HG03354 (cell line): Measurements from ENCODE around the gene ACSBG1.

Experiments used
- ATAC-seq: cut with Tn5 transposase; IDR thresholded peaks from one replicate; pipeline ENCODE4 v1.9.1; 2021; ENCODE audit warnings: mild to moderate bottlenecking; ENCODE audit not compliant: unreplicated experiment, poor library complexity, severe bottlenecking

ACSBG1 gene

DNA sequence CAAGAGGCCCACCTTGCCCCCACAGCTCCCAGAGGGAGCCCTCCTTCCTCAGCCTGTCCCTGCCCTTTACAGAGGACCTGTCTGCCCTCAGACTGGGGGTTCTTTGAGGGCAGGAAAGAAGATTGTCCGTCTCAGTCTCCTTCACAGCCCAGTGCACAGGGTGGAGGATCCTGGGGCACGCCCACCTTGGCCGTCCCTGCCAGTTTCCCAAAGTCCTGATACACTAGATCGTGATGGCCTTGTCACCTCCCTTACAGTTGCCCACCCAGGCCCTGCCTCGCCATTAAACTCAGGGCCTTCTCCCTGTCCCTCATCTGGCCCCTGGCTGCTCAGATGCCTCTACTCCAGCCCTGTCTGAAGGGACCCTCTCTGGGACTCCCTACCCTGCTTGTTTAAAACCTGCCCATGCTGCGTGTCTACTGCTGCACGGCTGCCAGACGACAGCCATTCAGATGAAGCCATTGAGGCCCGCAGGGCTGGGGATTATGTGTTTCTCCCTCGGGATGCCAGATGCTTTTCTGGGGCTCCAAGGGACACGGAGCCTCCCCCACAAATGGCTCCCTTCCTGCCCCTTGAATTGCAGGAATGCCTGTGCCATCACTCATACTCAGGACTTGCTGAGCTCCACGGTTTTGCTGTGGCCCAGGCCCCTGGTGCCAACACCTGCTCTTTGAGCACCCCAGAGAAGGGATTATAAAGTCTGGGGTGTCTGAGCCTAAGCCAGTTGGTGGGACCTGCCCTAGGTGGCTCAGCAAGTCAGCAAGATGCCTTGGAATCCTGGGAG lies 27.8 kb downstream of the ACSBG1 start:
- no peak for ATAC-seq

DNA sequence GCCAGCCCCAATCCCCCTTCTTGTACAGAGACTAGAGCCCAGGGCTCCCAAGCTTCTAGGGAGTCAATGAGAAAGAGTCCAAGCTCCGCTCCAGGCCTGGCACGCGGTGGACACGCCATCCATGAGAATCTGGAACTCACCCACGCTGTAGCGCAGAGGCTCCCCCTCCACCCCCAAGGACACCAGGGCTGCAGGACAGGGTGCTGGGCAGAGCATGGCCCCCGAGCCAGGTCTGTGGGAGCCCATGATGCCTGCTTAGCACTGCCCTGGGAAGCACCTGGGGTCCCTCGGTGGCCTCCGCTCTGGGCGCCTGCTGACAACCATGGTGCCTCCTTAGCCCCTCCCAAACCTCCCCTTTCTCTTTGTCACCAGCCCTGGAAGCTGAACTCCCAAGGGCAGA lies 28.5 kb downstream of the ACSBG1 start:
- no peak for ATAC-seq

DNA sequence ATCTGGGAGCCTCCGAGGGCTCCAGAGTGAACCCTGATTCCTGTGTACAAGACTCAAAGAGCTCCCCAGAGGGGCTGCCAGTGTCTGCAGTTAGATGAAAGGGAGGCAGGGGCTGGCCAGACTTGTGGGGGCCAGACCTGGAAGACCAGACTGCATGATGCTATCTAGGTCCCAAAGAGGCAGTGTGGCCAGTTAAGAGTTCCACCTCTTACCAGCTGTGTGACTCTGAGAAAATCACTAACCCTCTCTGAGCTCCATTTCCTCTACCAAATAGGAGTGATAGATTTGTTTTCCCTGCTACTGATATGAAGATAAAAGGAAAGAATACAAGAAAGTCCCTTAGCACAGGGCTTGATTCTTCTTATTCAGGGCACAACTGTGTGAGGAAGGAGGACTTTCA lies 29.0 kb downstream of the ACSBG1 start:
- no peak for ATAC-seq

DNA sequence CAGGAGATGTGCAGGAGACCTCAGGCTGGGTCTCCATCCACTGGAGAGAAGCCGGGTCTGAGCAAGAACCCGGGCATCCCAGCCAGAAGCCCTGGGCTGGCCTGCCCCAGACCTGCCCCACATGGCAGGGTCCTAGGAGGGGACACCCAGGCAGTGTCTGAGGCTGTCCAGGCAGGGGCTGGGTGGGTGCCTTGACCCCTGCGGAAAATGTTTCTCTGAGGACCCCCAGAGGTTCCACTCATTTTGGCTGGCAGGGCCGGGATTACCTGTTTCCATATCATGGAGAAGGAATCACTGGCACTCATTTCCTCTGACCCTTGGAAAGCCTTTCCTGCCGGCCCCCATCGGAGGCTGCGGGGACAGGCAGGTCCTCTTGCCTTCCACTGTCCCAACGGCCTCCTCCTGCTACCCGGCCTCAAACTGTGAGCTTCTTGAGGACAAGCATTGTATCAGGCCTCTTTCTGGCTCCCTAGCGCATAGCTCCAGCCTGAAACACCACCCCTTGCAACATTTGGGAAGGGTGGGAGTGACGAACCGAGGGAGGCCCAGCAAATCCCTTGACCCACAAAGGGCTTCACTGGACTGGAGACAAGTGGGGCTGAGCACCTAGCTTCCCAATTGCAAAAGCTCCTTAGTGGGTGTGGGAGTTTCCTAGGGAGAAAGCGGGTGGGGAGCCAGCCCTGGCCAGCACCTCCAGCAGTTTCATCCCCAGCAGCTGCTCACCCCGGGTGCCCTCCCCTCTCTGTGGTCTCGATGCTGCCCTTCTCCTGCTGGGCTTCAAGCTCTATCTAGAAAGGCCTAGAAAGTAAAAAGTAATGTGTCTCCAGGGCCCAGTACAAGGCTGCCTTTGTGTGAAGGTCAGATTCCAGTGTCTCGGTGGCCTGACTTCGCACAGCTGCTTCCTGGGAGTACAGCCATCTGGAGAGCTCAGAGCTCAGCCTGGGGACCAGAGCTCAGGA lies 29.7 kb downstream of the ACSBG1 start:
- no peak for ATAC-seq

DNA sequence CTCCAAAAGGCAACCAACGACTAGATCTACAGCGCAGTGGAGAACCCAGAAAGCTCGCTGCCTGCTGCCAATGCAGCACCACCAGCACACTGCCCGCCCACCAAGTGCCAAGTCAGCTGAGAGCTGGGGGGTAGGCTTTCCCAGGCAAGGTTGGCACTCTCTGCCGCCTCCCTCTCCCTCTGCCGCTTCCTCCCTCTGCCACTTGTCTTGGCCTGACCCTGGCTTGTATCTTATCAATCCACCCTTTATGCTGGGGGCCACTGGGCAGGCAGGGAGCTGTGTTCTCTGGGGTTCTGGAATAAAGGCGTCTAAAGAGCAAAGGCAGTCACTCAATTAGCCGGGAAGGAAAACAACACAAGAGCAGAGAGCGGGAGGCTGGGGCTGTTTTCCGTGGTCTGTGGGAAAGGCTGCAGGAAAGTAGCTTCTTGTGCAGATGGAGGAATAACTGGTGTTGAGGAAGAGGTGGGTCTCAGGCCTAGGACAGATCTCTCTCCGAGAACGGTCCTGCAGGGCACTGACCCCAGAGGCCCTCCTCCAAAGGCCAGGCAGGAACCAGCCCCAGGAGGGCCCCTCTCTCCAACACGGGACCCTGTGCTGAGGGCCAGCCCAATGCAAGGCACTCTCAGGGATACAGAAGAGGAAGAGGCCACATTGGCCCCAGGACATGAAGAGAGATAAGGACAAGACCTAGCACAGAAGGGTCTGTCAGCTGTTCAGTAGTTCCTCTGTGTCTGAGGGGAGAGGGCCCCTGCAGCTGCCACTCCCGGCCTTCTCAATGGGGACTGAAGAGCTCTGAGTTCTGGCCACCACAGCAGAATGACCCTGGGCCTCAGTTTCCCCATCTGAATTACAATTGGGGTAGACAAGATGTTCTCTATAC lies 30.8 kb downstream of the ACSBG1 start:
- ATAC-seq: no peak

DNA sequence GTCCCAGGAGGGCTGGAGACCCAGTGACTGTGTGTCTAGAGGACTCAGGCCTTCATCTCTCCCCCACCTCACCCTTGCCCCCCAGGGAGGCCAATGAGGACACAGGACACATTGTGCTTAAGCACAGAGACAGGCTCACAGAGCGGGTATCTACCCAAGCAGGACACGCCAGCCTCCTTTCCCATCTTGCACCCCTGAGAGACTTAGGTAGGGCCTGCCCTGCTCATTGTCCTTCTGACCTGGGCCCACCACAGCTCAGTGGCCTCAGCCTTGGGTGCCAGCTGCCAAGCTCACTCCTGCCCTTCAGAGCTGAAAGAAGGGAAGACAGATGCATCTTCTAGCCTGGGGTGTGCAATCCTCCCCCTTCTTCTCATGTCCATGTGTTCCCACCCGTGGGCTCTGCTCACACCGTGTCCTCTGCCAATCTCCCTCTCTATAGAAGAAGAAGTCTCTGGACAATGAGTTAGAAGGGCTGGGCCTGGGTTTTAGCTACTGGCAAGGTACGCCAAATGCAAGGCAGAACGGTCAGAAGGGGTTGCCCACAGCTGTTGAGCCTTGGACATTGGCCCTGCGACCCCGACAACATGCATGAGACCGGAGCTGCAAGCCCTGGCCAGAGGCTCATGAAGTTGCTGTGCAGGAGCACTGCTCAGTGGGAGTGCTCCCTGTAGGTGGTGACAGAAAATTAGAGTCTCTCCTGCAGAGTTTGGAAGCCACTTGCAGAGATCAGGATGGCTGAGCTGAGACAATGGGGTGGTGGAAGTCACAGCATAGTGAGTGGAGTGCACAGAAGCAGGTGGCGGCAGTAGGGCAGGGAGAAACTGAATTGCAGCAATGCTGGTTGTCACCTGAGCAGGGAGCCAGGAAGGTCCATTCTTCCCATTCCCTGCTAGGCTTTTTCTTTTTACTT lies 32.8 kb downstream of the ACSBG1 start:
- no peak for ATAC-seq

DNA sequence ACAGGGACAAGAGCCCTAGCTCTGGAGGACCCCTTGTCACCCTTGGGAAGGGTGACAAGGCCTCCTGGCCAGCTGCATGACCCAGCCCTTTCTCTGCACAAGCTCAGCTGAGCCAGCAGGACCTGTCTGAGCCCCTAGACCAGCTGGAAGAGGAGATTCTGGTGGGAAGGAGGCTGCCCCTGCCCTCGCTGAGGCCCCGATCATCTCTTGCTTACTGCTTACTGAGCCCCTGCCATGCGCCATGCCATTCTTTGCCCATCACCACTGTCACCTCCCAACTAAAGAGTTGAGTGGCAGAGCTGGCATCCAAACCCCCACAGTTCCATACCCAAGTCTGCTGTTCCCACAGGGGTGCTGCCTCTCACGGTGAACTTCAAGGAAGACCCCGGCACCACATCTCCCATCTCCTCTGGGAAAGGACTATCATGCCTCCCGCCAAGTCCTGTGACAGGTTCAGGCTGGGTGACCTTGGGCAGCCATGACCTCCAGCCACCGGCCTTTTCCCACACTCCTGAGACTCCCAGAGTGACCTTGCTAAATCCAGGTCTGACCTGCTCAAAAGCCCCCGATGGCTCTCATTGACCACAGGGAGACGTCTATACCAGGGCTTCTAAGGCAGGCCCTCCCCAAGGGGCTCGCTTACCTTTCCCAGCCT lies 34.0 kb downstream of the ACSBG1 start:
- no peak for ATAC-seq

DNA sequence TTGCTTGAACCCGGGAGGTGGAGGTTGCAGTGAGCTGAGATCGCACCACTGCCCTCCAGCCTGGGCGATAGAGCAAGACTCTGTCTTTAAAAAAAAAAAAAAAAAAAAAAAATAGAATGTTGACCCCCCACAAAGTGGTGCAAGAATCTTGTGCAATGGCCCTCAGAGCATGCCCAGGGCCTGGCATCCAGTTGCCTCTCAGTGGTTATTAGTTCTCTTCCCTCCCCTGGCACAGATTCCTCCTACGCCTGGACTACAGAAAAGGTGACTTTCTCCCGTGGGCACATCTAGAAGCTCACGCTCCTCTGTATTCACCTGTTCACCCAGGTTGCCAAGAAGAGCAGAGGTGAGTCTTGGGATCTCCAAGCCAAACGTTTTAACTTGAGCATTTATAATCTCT lies 36.7 kb downstream of the ACSBG1 start:
- ATAC-seq: no peak

DNA sequence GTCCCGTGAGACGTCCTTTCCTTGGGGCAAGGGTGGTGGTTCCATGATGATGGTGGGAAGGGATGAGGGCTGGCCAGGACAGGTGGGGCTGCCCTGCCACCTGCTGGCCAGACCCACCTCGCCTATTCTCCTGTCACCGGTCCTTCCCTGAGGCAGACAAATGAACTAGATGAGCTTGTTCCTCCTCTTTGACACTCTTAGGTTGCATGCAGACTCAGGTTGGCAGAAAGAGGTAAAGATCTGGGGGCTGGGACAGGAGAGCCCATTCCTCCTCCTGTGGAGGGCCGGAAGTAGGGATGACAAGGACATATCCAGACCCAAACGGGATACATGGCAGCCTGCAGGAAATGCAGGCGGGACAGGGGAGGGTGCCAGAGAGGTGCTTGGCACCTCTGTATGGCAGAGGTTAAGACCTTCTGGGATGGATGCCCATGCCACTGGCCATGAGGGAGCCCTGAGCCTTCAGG lies 38.6 kb downstream of the ACSBG1 start:
- ATAC-seq: no peak

DNA sequence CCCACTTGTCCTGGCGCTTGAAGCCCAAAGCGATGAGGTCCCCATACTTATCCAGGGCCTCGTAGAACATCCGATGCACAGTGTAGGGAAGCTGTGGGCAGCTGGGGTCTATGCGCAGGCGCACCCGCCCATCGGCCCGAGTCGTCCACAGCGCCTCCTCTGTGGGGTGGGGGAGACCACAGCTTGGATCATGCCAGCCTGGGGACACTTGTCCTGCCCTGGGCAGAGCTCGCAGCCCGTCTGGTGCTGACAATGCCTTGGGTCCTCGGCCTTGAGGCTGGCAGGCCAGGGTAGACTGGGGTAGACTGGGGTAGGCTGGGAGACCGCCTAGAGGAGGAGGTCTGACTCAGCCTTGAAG lies 39.8 kb downstream of the ACSBG1 start:
- ATAC-seq: no peak

DNA sequence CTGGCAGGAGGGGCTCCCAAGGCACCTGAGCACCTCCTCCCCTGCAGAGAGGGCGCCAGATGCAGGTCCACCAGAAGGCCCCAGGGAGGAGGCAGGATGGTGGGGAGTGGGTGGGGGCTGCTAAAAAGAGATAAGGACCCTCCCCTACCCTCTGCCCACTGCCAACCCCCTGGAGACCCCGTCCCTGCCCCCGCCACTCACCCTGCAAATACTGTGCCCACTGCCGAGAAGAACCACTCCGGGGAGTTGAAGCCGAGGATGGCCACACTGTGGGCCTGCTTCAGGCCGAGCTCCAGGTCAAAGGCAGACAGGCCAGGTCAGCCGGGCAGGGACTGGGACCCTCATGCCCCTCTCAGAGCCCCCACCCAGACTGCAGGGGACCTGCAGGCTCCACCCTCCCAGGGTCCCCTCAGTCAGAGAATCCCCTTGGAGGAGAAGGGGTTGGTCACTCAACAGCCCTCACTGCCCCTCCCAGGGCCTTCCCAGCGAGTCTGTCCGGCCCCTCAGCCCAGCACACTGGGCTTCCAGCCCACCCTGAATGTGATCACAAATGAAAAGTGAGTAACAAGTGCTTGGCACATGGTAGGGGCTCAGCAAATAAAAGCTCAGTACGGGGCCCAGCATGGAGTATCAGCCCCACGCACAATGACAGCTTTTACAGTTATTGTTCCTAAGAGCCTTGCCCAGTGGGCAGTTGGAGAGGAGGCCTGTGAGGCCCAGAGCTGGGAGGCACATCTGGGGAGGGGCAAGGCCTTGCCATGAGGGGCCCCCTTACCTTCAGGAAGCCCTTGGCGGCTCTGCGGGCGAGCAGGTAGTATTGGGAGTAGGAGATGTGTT lies 40.4 kb downstream of the ACSBG1 start:
- ATAC-seq: no peak

DNA sequence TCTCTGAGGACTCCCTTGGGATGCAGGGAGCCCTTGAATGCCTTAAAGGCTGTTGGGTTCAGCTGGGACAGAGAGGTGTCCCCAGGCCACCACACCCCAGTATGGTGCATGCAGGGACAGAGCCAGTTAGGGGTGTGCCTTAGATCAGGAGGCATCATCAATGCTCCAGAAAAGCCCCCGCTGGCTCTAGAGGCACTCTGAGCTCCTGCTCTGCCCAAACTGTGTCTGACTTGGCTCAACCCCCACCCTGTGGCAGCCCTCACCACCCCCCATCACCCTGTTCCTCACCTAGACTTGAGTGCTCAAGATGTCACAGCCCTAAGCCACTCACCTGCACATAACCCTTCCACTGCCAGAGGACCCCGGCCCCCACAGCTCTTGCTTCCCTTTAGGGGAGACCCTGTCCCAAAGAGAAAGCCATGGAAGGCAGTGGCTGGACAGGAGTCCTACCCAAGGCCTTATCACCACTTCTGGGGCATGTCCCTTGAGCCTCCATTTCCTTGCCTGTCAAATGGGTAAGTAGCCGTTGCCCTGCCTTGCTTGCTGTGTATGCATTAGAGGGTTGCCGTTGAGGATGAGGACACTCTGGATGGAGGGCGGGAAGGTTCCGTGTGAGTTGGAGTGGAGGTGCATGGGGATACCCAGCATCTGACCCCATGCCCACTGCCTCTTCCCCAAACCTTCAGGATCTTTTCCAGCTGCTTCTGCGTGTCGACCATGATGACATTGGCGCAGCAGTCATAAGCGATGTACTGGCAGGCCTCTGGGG lies 41.4 kb downstream of the ACSBG1 start:
- ATAC-seq: no peak

DNA sequence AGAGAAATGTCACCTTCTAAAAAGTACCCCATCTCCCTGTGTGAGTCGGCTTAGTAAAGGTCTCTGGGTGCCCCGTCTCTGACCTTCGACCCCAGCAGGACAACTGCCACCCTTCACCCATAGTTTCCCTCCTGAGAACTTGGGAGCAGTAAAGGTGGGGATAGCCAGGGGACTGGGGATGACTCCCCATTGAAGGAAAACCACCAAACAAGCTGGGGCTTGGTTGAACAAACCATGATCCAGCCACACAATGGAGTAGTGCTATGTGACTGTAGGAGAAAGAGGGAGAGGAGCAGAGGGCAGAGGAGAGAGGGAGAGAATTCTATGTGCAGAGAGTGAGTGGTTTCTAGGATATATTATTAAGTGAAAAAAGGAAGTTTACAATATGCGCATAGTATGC lies 51.5 kb downstream of the ACSBG1 start:
- no peak for ATAC-seq

DNA sequence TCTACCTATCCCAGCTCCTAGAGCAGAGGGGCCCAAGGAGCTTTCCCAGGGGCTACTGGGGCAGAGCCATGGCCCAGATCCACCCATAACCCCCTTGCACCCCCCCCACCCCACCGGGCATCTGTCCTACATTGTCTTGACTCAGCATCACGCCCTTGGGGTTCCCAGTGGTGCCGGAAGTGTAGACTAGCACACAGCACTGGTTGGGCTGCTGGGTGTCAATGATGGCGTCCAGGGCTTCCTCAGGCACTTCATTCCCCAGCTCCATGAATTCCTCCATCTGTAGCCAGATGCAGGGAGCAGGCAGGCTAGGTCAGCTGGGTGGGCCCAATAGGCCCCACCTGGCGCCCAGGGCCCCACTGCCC lies 52.0 kb downstream of the ACSBG1 start:
- ATAC-seq: no peak

DNA sequence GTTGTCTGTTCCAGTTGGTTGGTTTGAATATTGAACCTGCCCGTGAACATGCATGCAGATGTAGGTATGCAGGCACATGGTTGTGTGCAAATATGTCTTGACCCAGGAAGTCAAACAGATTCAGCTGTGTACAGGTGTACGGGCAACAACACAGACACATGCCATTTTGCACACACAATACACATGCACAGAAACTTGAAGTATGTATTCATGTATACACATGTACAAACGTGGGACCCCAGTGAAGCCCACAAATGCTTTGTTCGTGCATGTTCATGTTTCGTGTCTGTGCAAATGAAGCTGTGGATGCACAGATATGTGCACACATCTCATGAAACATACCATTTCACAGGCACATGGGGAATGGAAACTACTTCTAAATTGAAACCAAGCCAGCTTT lies 54.5 kb downstream of the ACSBG1 start:
- ATAC-seq: no peak

DNA sequence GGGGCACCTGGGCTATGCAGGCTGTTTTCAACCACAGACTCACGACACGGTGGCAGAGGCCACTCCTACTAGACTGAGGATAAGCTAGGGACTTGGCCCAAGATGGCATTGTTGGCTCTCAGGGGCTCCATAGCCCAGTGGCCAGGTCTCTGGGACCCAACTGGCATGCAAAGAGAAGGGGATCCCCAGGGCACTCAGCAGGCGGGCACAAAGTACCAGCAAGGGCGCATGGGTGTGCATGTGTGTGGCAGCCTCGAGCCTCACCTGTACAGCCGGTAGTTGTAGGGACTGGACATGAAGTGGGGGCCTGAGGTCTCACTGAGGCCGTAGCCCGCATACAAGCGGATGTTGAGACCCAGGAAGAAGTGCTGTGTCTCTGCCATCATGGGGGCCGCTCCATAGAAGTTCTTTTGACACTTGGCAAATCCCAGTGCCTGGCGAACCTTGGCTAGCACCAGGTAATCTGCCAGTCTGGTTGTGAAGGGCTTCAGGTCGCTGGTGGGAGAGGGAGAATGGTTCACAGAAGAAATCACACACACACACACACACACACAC lies 55.0 kb downstream of the ACSBG1 start:
- no peak for ATAC-seq

DNA sequence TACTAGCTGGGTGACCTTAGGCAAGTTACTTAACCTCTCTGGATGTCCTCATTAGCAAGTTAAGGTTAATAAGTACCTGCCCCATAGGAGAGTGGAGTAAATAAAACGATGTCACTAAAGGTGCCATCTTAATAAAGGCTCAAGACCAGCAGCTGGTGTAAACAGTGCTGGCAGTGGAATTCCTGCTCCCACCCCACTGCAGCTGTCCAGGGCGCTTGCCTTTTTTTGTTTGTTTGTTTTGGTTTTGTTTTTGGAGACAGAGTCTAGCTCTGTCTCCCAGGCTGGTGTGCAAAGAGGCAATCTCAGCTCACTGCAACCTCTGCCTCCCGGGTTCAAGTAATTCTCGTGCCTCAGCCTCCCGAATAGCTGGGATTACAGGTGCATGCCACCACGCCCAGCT lies 56.3 kb downstream of the ACSBG1 start:
- no peak for ATAC-seq
